ENCODE measurements around the gene TMEM178B. TPM values are rescaled to one million over a fixed set of nuclear protein-coding genes. Genes with fewer than 3 reads are reported as not detected.
A peak's percentile ranks its signal among the peaks of the same experiment; 100 is the strongest.

The TMEM178B gene
- total and polyA plus RNA-seq, 2 of the 4 experiments (the other 2 are of a cell fraction) = under 0.01 to 0.05 TPM

GRCh38 chr7:141263983-141264382 lies 190.1 kb downstream of the TMEM178B start:
- H2BK5ac ChIP-seq (ENCODE audit: low read depth, low read length, poor library complexity, severe bottlenecking) = no peak overlapping the region
- no peaks in the 10 kb centered on the region for H3K36me3 ChIP-seq (ENCODE audit: control insufficient read depth, insufficient read depth, low read length)
- BruUV-seq (replicated peaks) = no TSS peak
- no peak overlapping the region for H2AFZ ChIP-seq (replicated peaks; ENCODE audit: low read length, poor library complexity)
- H3K23ac ChIP-seq (ENCODE audit: low read depth, low read length) = no peak overlapping the region
- no peak overlapping the region for H4K91ac ChIP-seq (ENCODE audit: insufficient read depth, low read depth, low read length)
- H3K56ac ChIP-seq (ENCODE audit: extremely low read depth, insufficient read depth, low read length) = no peak overlapping the region
- H3K4me1 ChIP-seq (ENCODE audit: control insufficient read depth, insufficient read depth, low read length) = no peaks in the 10 kb centered on the region
- no peaks in the 10 kb centered on the region for H3K79me1 ChIP-seq (ENCODE audit: low read depth in 1 of 2, low read length in 2 of 2)
- no peak overlapping the region for H2BK15ac ChIP-seq (ENCODE audit: low read depth, low read length)
- H4K20me1 ChIP-seq (ENCODE audit: insufficient read depth, low read length) = no peaks in the 10 kb centered on the region
- CTCF ChIA-PET = no interaction called here
- H2AK9ac ChIP-seq (replicated peaks; ENCODE audit: low read depth, low read length, poor library complexity) = no peak overlapping the region
- H3K18ac ChIP-seq (ENCODE audit: low read depth, low read length) = no peak overlapping the region
- no peak overlapping the region for H3K14ac ChIP-seq (replicated peaks; ENCODE audit: low read depth, low read length)
- no peak overlapping the region for H2AK5ac ChIP-seq (ENCODE audit: low read depth, low read length)
- no peak overlapping the region for H4K5ac ChIP-seq (ENCODE audit: low read depth, low read length)
- POLR2A ChIA-PET (ENCODE audit: unreplicated experiment) = no interaction called here
- H3K9ac ChIP-seq (ENCODE audit: low read depth, low read length) = no peak overlapping the region
- no CpG with 5 or more reads among the region's 2 CpGs for WGBS, 2 experiments (ENCODE audit: extremely low coverage in 2 of 2, insufficient read length in 1 of 2)
- no peaks in the 10 kb centered on the region for H3K9me1 ChIP-seq (ENCODE audit: insufficient read depth, low read length)
- no peak overlapping the region for H3K4me2 ChIP-seq (ENCODE audit: low read depth, low read length)
- H4K8ac ChIP-seq (ENCODE audit: low read depth in 2 of 2, low read length in 2 of 2) = no peak overlapping the region
- no peak overlapping the region for H2BK120ac ChIP-seq (ENCODE audit: low read depth, low read length)
- H2BK20ac ChIP-seq (ENCODE audit: low read depth, low read length) = no peak overlapping the region
- H3K4me3 ChIP-seq (ENCODE audit: insufficient read depth, low read depth, low read length) = no peak overlapping the region
- no peaks in the 10 kb centered on the region for H3K27me3 ChIP-seq (ENCODE audit: control insufficient read depth, insufficient read depth, low read length)
- dilution Hi-C loops (cut with HindIII; ENCODE audit: low sequenced_read_pairs, unreplicated experiment) (no loop called here), in situ Hi-C loops (cut with MboI; ENCODE audit: low sequenced_read_pairs) (no loop called here), intact Hi-C loops (cut with micrococcal nuclease) (no loop called here)
- DNase-seq (no peak), ATAC-seq (ENCODE audit: low read depth) (no peak)
- no peak overlapping the region for H3K4ac ChIP-seq (ENCODE audit: low read depth, low read length)
- H3K9me3 ChIP-seq (ENCODE audit: control insufficient read depth, insufficient read depth, low read length) = peaks cover 8% of the 10 kb centered on the region; the same call in 1 of the 2 replicates
- no peak overlapping the region for H3K27ac ChIP-seq (ENCODE audit: insufficient read depth, low read length)
- TF ChIP-seq MAZ (IDR thresholded peaks at IDR 0.05; ENCODE audit: borderline replicate concordance, low read depth, low read length) = no peak
- peak; percentile 43; the same call in 1 of the 2 replicates for TF ChIP-seq MAFK (IDR thresholded peaks at IDR 0.05; ENCODE audit: low read depth, low read length)

All from IMR-90 (cell line).